Transverse colon (tissue), 3 donors: ENCODE measurements around the gene HBE1.

Experiments
- CTCF ChIP-seq, 5 experiments: fragments of 200-600 bp in 3 of 5; fragments of 450-650 bp in 2 of 5; sonication (generic) in 3 of 5; IDR thresholded peaks; 1 replicate in 2 of 5; 2 replicates in 3 of 5; pipeline ENCODE4 v1.5.1; 2016 to 2017; ENCODE audit warnings: antibody characterized with exemption in 5 of 5, inconsistent platforms in 3 of 5, mild to moderate bottlenecking in 2 of 5, moderate library complexity in 1 of 5
- EP300 ChIP-seq: sonication (generic); formaldehyde crosslinking; IDR thresholded peaks from one replicate; pipeline ENCODE4 v1.6.1; 2017; ENCODE audit warnings: antibody characterized with exemption, low read depth

- TF ChIP-seq CTCF (IDR thresholded peaks at IDR 0.05) = no peak
- TF ChIP-seq EP300 = no peak
Observed at GRCh38 chr11:5231111-5231510, 38.6 kb downstream of the HBE1 start.
